Measurements from ENCODE around the gene THSD8. TPM values are rescaled to one million over a fixed set of nuclear protein-coding genes. Genes with fewer than 3 reads are reported as not detected.

Gene THSD8
- total RNA-seq, 1 experiment from 2014 or later = 14.0 TPM

- Mint-ChIP-seq H3K4me1 (ENCODE audit: low read depth, unreplicated experiment) (peaks cover 36% of the 10 kb centered on the region), H3K9me3 (ENCODE audit: low read depth, unreplicated experiment) (no peaks in the 10 kb centered on the region), H3K27ac (ENCODE audit: unreplicated experiment) (peak overlapping the region; percentile 98), H3K27me3 (ENCODE audit: unreplicated experiment) (no peaks in the 10 kb centered on the region), H3K36me3 (ENCODE audit: insufficient read depth, unreplicated experiment) (peaks cover 74% of the 10 kb centered on the region), H3K4me3 (ENCODE audit: low read depth, unreplicated experiment) (peak overlapping the region; percentile 86)
- BruUV-seq (replicated peaks) = TSS peak; percentile 83
- TF ChIP-seq, protein P1, sequence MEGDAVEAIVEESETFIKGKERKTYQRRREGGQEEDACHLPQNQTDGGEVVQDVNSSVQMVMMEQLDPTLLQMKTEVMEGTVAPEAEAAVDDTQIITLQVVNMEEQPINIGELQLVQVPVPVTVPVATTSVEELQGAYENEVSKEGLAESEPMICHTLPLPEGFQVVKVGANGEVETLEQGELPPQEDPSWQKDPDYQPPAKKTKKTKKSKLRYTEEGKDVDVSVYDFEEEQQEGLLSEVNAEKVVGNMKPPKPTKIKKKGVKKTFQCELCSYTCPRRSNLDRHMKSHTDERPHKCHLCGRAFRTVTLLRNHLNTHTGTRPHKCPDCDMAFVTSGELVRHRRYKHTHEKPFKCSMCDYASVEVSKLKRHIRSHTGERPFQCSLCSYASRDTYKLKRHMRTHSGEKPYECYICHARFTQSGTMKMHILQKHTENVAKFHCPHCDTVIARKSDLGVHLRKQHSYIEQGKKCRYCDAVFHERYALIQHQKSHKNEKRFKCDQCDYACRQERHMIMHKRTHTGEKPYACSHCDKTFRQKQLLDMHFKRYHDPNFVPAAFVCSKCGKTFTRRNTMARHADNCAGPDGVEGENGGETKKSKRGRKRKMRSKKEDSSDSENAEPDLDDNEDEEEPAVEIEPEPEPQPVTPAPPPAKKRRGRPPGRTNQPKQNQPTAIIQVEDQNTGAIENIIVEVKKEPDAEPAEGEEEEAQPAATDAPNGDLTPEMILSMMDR (IDR thresholded peaks at IDR 0.05; ENCODE audit: unreplicated experiment) = no peak
- intact Hi-C loops (cut with micrococcal nuclease; ENCODE audit: unreplicated experiment) = no loop called here
- DNase-seq = peak; percentile 49
- CTCF ChIA-PET = interaction anchor here (0.7 to 3.0 kb wide), 3 partner anchors 10 to 1268 kb away, joined by 3 to 17 read pairs (median 3); no protein-coding TSS in a partner anchor
Observed at GRCh38 chr19:12792051-12792852, 9.6 kb upstream of the THSD8 start.

DNA sequence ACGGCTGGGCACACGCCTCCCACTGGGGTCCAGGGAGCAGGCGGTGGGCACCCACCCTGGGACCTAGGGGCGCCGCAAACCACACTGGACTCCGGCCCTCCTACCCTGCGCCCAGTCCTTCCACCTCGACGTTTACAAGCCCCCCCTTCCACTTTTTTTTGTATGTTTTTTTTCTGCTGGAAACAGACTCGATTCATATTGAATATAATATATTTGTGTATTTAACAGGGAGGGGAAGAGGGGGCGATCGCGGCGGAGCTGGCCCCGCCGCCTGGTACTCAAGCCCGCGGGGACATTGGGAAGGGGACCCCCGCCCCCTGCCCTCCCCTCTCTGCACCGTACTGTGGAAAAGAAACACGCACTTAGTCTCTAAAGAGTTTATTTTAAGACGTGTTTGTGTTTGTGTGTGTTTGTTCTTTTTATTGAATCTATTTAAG is 9.0 kb upstream of the THSD8 start:
- CTCF ChIA-PET = interaction anchor here (1.3 to 3.0 kb wide), 2 partner anchors 10 to 15 kb away, joined by 3 to 17 read pairs; no protein-coding TSS in a partner anchor
- intact Hi-C loops (cut with micrococcal nuclease; ENCODE audit: unreplicated experiment) = no loop called here
- Mint-ChIP-seq H3K27ac (ENCODE audit: unreplicated experiment) (peak overlapping the region; percentile 98), H3K36me3 (ENCODE audit: insufficient read depth, unreplicated experiment) (peaks cover 76% of the 10 kb centered on the region), H3K9me3 (ENCODE audit: low read depth, unreplicated experiment) (no peaks in the 10 kb centered on the region), H3K27me3 (ENCODE audit: unreplicated experiment) (no peaks in the 10 kb centered on the region), H3K4me3 (ENCODE audit: low read depth, unreplicated experiment) (peak overlapping the region; percentile 86), H3K4me1 (ENCODE audit: low read depth, unreplicated experiment) (peaks cover 36% of the 10 kb centered on the region)
- TSS peak; percentile 71 for BruUV-seq (replicated peaks)
- no peak for DNase-seq
- TF ChIP-seq, protein P1 (IDR thresholded peaks at IDR 0.05; ENCODE audit: unreplicated experiment) = no peak

DNA sequence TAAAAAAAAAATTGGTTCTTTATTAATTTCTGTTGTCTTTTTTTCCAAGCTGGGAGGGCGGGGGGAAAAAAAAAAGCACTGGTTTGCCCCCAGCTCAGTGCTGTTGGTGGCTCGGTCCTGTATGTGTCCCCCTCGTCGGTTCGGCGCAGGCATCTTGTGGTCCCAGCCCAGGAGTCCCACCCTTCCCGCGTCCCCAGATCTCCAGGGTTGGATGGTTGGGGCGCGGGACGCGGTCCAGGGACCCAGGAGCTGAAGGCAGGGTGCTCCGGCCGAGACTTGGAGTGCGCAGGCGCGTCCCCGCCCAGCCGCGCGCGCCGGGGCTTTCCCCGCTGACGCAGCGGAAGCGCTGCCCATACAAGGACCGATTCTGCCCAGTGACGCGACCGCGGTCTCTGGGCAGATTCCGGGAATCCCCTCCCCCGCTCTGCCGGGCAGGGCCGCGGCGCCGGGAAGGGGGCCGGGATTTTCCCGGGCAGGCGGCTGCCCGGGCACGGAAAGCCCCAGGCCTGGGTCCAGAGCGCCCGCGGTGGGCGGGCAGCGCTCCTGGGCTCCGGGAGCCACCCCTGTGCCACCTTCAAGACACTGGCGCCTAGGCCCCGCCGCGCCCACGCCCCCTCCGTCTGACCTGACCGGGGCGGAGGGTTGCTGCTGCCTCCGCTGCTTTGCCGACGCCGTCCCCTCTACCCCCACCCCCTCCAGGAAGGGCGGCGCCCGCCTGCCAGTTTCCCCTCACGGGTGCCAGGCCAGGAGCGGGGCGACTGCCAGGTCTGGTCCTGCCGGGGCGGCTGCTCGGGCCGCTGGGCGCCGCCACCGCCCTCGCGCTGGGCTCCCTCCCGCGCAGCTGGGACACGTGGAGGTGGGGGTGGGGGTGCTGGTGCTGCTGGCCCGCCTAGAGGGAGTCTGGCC is 8.3 kb upstream of the THSD8 start:
- BruUV-seq (replicated peaks) = no TSS peak
- no peaks in the 10 kb centered on the region for H3K27me3 Mint-ChIP-seq (ENCODE audit: unreplicated experiment)

More for the DNA sequence above, 8.3 kb upstream of the THSD8 start:
- Mint-ChIP-seq H3K4me3 (ENCODE audit: low read depth, unreplicated experiment) (peak overlapping the region; percentile 86), H3K36me3 (ENCODE audit: insufficient read depth, unreplicated experiment) (peaks cover 78% of the 10 kb centered on the region), H3K9me3 (ENCODE audit: low read depth, unreplicated experiment) (no peaks in the 10 kb centered on the region), H3K4me1 (ENCODE audit: low read depth, unreplicated experiment) (peaks cover 31% of the 10 kb centered on the region), H3K27ac (ENCODE audit: unreplicated experiment) (peak overlapping the region; percentile 98)
- TF ChIP-seq, protein P1 (IDR thresholded peaks at IDR 0.05; ENCODE audit: unreplicated experiment) = no peak
- intact Hi-C loops (cut with micrococcal nuclease; ENCODE audit: unreplicated experiment) = no loop called here
- DNase-seq = peak; percentile 91
- CTCF ChIA-PET = interaction anchor here (1.3 to 3.0 kb wide), 2 partner anchors 11 to 15 kb away, joined by 3 to 17 read pairs; no protein-coding TSS in a partner anchor

Measured in Calu3 (cell line).